GM19025 (cell line): ENCODE results near the gene SAMD15.
A peak's percentile ranks its signal among the peaks of the same experiment; 100 is the strongest.
"Not testable (repeated sequence)": the region's sequence is repeated elsewhere in the genome, so short reads cannot be mapped to it uniquely, and the experiment has no call there.

Experiments used
- ATAC-seq: cut with Tn5 transposase; IDR thresholded peaks from one replicate; pipeline ENCODE4 v1.9.1; 2021; ENCODE audit warnings: mild to moderate bottlenecking, low read depth, moderate library complexity; ENCODE audit not compliant: unreplicated experiment

SAMD15 gene

DNA sequence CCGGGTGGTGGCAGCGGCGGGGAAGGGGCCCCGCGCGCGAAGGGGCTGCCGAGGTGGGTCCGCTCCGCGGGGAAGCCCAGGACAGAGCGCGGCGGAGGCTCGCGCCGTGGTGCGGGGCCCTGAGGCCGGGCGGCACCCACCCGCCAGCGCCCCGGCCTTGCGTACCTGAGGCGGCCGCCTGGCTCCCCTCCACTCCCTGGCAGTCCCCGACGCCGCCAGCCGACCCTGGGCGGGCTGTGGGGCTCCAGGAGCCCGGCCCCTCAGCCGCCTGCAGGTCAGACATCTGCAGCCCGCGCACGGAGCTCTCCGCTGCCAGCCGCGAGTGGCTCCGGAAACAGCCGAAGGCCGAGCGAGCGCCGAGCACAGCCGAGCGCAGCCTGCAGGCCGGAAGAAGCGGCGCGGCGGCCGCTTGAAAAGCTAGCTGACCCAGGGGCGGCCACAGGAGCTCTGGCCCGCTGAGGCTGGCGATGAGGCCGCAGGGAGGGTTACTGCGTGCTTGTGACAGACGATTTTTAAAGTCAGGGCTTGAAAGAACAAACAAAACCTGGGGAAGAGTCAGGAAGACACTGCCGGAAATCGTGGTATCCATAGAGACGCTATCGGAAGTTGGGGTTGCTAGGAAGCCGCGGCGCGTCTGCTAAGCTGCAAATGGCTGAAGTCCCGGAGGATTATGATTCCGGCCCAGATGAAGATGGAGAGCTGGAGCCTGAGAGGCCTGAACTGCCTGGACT lies at the start of gene SAMD15, which contains the start of gene TMED8:
SAMD15 (plus strand) TSS at position 609 of the 731 bp plus-strand sequence; CDS start at position 649, 40 bp downstream.
TMED8 (minus strand) TSS at position 324 of the 731 bp plus-strand sequence; CDS start at position 283, 41 bp downstream.
- ATAC-seq: peak; percentile 88

DNA sequence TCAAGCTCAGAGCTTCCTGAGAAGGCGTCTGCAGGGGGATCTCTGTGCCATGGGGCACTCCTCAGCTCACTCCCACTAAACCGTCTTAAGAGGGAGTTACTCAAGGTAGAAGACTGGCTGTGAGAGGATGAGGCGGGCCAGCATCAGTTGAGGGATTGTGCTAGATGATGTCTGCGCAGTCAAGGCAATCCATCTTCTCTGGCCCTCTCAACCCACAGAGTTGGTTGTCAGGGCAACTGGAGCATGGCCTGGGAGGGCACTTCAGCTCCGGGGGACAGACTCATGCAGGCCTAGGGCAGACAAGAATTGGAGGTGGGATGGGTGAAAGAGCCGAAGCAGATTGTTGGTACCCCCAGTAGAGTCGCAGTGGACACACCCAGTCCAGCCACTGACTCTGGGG lies 47.3 kb upstream of the SAMD15 start:
- no peak for ATAC-seq

DNA sequence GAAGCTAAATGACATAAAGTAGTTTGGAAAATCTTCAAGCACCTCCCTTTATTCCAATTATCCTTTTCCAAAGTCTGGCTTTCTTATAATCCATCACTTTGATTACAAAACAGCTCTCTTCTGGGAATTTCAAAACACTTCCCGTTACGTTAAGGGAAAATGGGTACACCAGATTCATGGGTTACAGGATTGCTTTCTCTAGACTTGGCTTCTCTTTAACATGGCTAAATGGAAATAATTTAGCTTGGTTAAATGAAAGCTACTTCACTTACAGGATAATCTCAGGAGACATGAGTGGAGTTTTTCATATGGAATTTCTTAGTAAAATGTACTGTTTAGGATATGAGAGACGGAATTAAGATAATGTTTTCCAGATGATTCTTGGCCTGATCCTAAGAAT lies 41.6 kb upstream of the SAMD15 start:
- no peak for ATAC-seq

DNA sequence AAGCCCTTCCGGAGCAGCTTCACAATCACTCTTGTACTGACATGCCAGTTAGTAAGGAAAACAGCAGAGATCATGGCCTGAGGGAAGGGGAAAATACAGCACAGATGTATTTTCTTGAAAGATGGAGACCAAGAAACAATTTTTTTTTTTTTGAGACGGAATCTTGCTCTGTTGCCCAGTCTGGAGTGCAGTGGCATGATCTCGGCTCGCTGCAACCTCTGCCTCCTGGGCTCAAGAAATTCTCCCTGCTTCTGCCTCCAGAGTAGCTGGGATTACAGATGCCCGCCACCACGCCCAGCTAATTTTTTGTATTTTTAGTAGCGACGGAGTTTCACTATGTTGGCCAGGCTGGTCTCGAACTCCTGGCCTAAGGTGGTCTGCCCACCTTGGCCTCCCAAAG lies 39.9 kb upstream of the SAMD15 start:
- ATAC-seq: not testable (repeated sequence)

DNA sequence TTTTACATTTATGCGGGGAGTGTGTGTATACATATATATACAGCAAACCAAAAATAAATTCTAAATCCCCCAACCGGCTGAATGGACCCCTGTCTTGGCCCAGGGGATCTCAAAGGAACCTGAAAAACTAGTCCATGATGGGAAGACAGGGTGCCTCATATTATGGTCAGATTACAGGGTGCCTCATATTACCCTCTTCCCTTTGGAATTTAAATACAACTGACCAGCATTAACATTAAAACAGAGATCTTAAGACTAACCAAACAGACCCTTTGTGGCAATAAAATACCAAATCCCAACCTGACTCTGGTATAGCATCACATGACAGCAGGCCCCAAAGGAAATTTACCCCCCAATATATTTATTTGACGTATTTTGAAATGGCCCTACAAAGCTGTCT lies 39.3 kb upstream of the SAMD15 start:
- no peak for ATAC-seq

DNA sequence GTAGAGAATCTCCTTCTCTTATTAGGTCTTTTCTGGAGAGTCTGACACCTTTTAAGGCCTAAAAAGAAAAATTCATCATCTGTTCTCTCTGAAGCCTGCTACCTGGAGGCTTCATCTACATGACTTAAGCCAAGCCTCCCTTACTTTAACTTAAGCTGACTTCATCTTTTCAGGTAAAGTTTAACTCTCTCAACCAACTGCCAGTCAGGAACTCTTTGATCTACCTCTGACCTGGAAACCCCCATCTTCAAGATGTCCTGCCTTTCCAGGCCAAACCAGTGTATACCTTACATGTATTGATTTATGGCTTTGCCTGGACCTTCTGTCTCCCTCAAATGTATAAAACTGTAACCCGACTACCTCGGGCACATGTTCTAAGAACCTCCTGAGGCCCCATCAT lies 38.9 kb upstream of the SAMD15 start:
- no peak for ATAC-seq

DNA sequence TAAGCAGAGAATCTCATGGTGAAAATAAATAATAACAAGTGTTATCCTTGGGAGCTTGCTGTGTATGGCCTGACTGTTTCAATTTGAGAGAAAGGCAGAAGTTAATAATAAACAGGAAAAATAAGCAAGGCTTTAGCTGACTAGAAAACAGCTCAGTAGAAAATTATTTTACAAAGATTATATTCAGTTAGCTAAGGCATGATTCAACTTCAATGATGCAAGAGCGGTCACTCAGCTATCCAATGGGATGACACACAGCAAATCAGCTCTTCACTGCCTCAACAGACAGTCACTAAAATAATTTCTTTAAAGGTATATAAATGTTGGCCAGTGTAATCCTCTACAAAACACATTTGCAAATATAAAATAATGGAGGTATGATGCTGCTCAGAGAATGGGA lies 37.8 kb upstream of the SAMD15 start:
- no peak for ATAC-seq

DNA sequence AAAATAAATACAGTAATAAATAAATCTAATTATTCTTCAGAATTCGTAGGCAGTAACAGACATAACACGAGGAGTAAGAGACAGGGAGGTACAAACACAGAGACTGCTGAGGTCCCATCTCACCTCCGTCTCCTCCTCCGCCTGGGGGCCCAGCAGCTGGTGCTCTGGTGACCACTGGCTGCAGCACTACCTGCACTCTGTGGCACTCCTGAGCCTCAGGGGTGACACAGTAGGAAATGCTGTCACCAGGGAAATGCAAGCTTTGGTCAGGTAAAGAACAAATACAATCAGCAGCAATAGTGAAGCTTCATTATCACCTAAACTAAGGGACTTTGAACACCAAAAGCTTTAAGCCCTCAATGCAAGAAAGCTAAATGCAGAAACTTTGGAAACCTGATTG lies 36.8 kb upstream of the SAMD15 start:
- ATAC-seq: no peak

DNA sequence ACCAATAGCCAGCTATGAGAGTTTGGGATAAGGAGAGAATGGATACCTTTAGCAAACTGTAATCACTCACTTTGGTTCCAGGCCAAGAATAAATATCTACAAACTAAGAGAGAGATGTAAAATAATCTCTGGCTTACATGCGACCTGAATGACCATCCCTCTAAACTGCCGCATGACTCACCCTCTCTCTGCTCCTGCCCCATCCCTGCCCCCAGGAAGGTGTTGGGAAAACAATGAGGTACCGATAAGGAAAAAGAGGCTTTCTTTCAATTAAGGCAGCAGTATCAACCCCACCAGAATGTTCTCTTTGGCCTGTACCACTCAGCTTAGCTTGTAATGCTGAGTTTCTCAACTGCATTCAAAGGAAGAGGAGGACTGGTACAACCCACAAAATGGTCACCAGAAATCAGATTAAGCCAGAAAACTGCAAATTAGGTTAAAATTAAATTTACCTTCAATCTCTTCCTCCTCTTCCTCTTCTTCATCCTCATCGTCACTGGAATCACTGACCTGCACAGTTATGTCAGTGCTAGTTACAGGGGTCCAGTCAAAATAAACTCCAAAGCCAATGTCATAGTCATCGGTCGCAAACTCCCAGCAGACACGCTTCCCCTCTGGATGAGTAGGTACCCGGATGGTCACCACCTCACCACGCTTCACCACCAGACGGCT lies 34.3 kb upstream of the SAMD15 start:
- no peak for ATAC-seq

DNA sequence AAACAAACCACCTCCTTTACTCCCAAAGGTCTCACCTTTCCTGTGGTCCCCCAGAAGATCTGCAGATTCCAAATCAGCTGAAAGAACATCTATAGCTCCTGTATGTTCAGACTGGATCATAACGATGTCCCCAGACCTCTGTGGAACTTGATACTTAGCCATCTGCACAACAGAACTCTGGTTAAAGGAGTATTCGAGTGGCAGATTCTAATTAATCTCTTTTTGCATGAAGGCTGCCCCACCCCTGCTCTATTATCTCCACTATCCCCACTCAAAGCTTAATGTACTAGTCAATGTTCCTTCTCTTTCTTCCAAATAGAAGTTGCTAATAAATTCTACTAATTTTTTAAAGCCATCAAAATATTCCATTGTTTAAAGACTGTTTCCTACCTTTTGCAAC lies 33.5 kb upstream of the SAMD15 start:
- ATAC-seq: no peak

DNA sequence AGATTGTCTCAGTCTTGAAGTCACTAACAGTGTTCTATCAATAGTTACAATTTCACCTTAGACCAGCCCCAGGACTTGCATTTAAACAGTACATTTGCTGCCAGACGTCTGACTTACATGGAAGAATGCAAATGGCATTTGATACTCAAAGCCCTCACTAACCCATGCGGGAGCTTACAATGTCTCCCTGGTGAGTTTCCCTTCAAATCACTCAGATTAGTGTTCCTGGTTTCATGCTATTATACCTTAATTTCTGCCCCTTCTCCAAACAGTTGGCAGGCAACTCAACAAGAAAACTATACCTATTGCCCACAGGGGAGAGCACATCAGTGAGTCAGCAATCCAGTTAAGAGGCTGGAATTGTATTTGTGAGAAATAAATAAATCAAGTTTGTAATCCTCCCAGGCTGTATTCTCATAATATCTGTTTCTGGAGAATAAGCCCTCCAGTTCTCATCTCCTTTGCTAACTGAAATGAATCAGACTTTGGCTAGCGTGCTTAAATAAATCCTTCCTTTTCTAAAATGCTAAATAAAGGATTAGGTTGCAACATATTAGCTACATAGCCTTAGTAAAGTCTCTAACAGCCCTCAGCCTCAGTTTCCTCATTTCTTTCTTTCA lies 32.7 kb upstream of the SAMD15 start:
- ATAC-seq: no peak

DNA sequence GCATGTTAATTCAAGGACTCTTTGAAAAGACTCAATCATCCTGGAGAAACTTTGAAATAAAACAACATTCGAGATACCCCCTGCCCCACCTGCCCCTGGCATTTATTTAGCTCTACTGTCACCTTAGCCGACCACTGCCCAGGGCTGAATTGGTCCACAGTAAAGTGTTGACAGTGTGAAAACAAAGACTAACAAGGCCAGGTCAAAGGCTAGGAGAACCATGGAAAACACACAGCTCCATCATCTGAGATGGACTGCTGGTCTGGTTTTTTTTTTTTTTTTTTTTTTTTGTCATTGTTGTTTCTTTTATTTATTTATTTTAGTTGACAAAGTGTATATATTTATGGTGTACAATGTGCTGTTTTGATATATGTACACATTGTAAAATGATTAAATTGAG lies 30.7 kb upstream of the SAMD15 start:
- ATAC-seq: no peak

DNA sequence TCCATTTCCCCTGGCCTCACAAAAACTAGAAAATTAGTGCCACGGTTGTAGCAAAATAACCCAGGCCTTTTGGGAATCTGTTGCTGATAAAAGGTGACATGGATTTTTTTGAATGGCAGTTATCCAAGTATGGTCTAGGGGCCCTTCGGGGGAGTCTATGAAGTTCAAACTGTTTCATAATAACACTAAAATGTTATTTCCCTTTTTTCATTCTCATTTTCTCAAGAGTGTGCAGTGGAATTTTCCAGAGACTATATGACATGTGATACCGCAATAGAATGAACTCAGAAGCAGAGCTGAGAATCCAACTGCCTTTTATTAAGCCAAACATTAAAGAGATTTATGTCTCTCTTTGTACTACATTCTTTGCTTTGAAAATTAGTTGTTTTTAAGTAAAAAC lies 29.4 kb upstream of the SAMD15 start:
- ATAC-seq: no peak

DNA sequence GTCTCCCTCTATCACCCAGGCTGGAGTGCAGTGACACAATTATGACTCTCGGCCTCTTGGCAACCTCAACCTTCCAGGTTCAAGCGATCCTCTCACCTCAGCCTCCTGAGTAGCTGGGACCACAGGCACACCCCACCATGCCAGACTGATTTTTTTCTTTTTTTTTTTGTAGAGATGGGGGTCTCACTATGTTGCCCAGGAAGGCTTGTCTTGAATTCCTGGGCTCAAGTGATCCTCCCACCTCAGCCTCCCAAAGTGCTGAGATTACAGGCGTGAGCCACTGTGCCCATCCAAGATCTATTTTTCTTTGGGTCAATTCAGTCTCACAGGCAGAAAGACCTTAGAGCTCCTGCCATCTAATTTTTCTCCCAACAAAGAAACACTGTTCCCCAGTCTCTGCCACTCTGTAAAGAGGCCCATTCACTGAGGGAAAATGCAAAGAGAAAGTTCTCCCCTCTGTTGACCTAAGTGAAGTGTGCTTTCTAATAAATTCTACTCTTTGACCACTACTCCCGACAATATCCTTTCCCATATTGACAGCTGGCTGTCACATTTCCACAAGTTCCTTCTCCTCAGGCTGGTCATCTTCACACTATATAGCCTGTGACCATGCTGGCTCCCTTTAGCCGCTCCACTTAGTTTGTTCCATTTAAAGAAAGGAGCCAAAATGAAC lies 23.6 kb upstream of the SAMD15 start:
- ATAC-seq: no peak

DNA sequence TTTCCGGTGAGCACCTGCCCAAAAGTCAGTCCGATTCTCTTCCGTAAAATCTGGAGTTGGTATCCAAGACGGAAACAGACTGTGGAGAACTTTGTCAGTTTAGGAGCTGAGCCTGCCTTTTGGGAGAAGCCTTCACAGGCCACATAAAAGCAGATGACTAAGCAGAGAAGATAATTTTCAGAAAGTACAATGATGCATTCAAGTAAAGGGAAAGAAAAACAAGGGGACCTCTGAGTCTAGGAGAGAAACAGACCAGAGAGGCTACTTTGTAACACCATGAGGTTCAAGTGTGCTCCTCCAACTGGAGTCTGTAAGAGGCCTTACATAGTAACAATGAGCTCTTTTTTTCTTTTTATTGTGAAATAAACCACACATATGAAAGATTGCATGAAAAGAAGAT lies 21.4 kb upstream of the SAMD15 start:
- ATAC-seq: no peak

DNA sequence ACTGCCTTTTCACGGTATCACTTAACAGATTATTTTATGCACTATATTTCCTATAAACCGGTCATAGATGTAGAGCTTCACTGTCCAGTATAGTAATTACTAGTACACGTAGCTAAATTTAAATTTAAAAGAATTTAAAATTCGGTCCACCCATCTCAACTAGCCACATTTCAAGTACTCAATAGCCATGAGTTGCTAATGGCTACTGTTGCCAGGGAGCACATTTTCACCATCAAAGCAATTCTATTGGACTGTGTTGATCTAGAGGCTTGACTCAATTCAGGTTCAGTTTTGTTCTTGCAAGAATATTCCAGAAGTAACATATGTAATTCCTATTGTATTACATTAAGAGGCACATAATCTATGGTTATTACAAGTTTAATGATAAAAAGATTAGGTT lies 20.3 kb upstream of the SAMD15 start:
- ATAC-seq: no peak

DNA sequence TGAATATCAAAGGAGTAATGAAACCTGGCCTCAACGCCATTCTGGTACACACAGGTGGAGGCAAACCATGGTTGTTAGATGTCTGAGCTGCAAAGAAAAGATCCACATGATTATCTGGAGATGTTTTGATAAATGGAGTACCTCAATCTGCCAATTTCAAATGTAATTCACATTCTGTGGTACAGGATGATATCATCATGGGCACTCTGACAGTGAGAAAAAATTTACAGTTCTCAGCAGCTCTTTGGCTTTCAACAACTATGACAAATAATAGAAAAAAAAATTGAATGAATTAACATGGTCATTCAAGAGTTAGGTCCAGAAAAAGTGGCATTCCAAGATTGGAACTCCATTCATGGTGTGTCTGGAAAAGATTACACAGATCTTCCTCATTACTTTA lies 17.6 kb upstream of the SAMD15 start:
- ATAC-seq: no peak

DNA sequence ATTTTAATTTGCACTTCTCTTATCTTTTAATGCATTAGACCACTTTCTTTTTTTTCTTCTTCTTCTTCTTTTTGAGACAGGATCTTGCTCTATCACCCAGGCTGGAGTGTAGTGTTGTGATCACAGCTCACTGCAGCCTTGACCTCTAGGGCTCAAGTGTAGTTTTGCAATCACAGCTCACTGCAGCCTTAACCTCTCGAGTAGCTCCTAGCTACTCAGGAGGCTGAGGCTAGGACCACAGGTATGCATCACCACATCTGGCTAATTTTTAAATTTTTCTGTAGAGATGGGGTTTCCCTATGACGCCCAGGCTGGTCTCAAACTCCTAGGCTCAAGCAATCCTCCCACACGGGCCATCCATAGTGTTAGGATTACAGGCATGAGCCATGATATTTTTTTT lies 13.0 kb upstream of the SAMD15 start:
- ATAC-seq: peak; percentile 51

DNA sequence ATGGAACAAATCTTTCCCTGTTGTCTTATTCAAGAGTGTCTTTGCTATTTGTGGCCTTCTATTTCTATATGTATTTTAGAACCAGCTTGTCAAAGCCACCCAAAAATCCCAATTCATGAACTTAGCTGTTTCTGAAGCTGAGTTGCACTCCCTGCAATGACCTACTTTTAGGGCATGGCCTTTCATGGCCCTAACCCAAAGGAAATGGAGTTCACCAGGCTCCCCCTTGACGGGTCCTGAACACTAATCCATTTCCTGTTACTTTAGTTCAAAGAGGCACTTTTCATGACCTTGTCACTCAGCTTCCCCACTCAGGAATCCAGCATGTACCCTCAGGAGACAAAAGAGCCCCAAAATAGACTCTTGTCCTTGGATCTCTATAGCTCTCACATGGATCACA lies 7.9 kb upstream of the SAMD15 start:
- ATAC-seq: no peak

DNA sequence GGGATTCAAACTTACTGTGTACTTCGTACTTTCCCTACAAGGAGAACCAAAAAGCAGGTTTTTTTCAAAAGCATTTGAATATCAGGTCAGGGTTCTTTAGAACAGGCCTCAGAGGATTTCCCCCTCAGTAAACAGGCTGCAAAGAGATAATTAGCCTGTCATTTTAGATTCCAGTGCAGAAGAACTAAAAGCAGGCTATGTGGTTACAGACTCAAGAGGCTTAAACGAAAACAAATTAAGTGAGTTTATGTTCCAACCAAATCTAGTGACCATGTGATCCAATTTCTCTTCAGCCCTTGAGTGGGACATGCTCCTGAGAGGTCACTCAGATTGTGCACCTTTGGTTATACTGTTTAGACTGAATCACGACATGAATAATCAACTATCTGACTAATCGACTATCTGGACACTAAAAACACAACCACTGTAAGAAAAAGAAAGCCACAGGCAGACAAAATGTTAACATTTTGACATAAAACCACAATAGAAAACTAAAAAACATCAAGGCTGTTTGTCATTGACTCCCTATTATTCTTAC lies 4.8 kb upstream of the SAMD15 start:
- ATAC-seq: peak; percentile 17
